Fibroblast of skin of right quadriceps (primary cell): ENCODE results near the gene HIGD1A.
A peak's percentile ranks its signal among the peaks of the same experiment; 100 is the strongest.

ENCODE experiments used
- DNase-seq: peaks from one replicate; pipeline ENCODE4 v3.0.0-alpha.2; 2013

The HIGD1A gene

GRCh38 chr3:42796332-42796885 lies 7.9 kb downstream of the HIGD1A start:
- DNase-seq: no peak

- DNase-seq: no peak
Observed at GRCh38 chr3:42795621-42796181, 8.6 kb downstream of the HIGD1A start.

GRCh38 chr3:42790714-42791229 lies 13.5 kb downstream of the HIGD1A start:
- DNase-seq: no peak

- no peak for DNase-seq
Observed at GRCh38 chr3:42786631-42787030, 17.7 kb downstream of the HIGD1A start.

GRCh38 chr3:42786212-42786611 lies 18.1 kb downstream of the HIGD1A start:
- DNase-seq: no peak

- peak; percentile 62 for DNase-seq
Observed at GRCh38 chr3:42780892-42781700, 23.2 kb downstream of the HIGD1A start.

- no peak for DNase-seq
Observed at GRCh38 chr3:42780398-42780797, 23.9 kb downstream of the HIGD1A start.

- DNase-seq: no peak
Observed at GRCh38 chr3:42778644-42779043, 25.6 kb downstream of the HIGD1A start.

GRCh38 chr3:42773409-42773751 lies 30.9 kb downstream of the HIGD1A start:
- DNase-seq: no peak

- peak; percentile 88 for DNase-seq
Observed at GRCh38 chr3:42772670-42773408, 31.5 kb downstream of the HIGD1A start, which contains the start of gene CCDC13. Gene CCDC13, minus strand, starts transcription at chr3:42773253. Its CDS starts 14,908 bp downstream, at chr3:42758345.

- DNase-seq: no peak
Observed at GRCh38 chr3:42771271-42771670, 33.0 kb downstream of the HIGD1A start.

- no peak for DNase-seq
Observed at GRCh38 chr3:42769477-42770131, 34.7 kb downstream of the HIGD1A start.

GRCh38 chr3:42764561-42765295 lies 39.6 kb downstream of the HIGD1A start:
- DNase-seq: no peak

GRCh38 chr3:42764115-42764514 lies 40.2 kb downstream of the HIGD1A start:
- no peak for DNase-seq

- peak; percentile 21 for DNase-seq
Observed at GRCh38 chr3:42763021-42763420, 41.3 kb downstream of the HIGD1A start.

- no peak for DNase-seq
Observed at GRCh38 chr3:42762046-42762724, 42.1 kb downstream of the HIGD1A start.

GRCh38 chr3:42758126-42758525 lies 46.2 kb downstream of the HIGD1A start:
- DNase-seq: no peak

- DNase-seq: no peak
Observed at GRCh38 chr3:42756681-42757213, 47.5 kb downstream of the HIGD1A start.

- peak; percentile 8 for DNase-seq
Observed at GRCh38 chr3:42755681-42756578, 48.4 kb downstream of the HIGD1A start.

- no peak for DNase-seq
Observed at GRCh38 chr3:42753757-42754156, 50.5 kb downstream of the HIGD1A start.
